ENCODE measurements around the gene STK38L.
"Not testable (repeated sequence)": the region's sequence is repeated elsewhere in the genome, so short reads cannot be mapped to it uniquely, and the experiment has no call there.

Gene STK38L

DNA sequence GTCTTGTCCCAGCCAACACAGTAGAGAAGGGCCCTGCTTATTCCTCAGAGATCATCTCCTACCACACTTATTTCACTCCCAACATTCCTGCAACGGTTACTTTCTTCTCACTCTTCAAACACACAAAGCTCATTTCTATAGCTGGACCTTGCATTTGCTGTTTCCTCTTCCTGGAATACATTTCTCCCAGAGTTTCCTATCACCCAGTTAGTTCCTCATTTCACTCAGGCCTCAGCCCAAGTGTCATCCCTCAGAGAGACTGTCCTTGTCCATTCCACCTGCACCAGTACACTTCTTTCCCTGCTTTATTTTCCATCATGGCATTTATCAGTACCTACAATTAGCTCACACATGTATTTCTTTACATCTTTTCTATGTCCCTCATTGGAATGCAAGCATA, 14.7 kb upstream of the STK38L start:
- peak; percentile 50 to 72 (median 63) for DNase-seq

DNA sequence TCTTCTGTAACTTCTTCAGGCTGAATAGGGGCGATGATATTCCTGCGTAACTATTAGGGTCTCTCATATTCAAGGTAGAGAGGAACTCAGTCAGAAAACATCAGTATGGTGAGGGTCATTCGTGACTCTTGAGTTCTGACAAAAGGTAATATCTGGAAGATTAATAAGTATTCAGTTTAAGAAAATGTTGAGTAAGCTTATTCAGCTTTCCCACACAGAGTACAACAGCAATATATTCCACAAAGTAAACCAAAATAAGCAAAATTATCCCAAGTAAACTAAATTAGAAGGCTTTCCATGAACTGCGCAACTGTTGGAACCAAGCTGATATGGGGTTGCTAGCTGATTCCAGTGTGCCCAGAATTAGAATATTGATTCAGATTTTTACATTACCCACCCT, 12.7 kb upstream of the STK38L start:
- DNase-seq: not testable (repeated sequence)

GRCh38 chr12:27233814-27234213, 10.3 kb upstream of the STK38L start:
- DNase-seq: no peak

GRCh38 chr12:27236498-27236897, 7.6 kb upstream of the STK38L start:
- peak; percentile 77 to 87 (median 83) for DNase-seq

DNA sequence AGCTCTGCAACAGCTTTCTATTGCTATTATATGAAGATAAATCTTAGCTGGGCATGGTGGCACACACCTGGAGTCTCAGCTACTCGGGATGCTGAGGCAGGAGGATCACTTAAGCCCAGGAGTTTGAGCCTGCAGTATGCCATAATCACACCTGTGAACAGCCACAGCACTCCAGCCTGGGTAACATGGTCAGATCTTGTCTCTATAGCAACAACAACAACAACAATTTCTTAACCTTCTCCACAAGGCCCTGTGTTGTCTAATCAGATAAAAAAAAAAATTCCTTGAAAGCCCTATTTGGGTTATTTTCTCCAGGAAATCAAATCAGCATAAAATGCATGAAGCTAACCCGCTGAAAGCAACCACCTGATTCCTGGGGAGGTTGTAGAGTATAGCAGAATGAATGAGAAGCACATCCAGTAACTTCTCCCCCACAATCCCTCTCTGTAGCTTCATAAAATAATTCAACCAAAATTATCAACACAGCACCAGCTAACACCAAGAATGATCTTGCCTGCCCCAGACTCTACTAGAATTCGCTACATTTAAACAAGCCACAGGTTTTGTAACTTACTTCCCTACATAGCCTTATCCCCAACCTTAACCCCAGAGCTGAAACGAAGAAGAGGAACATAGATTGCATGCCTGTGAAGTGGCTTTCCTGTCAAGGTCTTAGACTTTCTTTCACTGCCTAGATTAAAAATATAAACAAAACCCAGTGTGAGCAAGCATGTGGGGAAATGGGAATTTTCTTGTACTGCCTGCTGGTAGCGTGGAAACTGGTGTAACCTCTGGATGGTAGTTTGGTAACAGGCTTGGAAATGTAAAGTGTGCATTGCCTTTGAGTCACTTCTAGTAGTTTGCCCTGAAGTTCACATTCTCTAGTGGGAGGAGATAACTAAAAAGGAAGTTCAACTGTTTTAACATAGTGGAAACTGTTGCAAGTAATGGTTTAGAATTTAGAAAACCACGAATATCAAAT, 6.0 kb upstream of the STK38L start:
- peak; percentile 84 to 97 (median 94) for DNase-seq

DNA sequence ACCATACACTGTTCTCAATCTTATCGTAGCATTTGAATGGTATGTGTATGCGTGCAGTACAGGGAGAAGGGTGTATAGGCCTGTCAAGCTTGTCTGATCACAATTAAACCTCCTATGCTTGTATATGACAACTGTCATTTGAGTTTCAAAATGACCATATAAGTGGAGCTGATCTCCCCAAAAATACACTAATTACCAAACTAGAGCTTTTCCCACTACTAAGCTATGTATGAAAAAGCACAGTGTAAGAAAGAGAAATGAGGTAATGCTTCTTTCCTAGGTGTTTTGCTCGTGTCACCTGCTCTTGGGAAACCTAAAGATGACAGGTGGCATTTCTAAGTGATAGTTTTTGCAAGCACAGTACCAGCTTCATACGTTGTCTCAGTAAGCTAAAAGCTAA, 1.1 kb upstream of the STK38L start:
- DNase-seq: no peak

DNA sequence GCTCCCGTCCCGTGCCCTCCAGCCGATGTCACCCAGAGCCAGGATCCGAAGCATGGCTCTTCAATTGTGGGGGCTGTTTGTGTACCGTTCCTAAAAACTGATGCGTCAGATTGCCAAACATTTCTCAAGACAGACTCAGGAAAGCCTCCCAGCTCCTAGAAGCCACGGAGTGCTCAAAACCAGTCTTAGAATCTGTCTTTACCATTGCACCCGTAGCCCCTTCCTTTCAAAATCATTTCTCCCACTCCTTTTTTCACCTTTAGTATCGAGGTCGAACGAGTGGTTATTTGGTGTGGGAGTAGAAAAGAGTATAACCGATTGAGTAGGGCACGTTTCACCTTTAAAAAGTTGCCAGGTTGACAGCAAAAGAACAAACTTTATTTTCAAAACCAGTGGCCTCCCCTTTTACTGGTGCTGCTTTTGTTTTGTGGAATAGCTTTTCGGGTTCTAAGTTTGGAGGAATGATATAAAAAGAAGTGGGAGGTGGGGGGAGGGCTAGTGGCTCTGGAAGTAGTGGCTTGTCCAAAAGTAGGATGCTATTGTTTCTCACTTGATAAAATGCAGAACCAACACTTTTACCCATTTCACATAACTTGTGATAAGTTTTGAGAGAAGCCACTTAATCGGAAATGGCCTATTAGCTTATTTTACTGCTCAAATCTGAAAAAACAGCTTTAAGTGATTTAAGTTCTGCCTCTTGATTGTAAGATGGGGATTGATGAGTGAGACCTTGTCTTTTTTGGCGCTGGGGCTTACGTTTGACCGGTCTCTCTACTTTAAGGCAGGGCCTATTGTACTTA, 803 bp downstream of the STK38L start:
- peak in 1 of 3 donors; percentile 61 for DNase-seq

DNA sequence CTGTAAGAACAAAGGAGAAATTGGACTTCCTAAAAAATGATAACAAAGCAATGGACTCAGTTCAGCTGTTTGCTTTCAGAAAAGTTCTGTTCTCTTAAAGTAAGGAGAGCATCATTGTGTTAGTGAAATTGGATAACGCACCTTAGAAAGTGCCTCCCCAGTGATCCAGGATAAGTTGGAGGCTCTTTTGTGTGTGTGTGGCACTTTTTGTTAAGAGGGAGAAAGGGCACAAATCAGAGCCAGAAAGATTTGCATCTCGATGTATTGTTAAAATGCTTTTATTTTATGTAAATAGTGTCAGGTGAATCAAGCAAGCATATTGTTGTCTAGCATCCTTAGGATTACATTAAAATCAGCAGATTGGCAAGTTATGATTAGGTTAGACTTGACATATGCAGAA, 2.1 kb downstream of the STK38L start:
- no peak for DNase-seq

- peak in 1 of 3 donors; percentile 35 for DNase-seq
Observed at GRCh38 chr12:27246774-27247173, 2.7 kb downstream of the STK38L start.

DNA sequence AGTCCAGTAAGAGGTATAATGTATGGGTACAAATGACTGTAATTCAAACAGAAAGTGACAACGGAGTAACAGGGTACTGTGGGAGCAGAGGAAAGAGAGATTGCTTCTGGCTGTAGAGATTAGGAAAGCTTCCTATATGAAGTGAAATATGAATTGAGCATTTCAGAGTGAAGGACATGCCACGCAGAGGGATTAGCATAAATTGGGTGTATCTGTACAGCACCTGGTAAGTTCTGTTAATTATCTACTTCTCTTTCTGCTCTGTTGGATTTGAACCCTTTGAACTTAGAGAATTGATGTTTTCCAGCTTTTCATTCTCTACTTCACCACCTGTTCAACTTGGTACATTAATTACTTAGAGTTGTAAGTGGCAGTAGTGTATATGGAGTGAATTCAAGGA, 8.8 kb downstream of the STK38L start:
- DNase-seq: no peak

- no peak for DNase-seq
Observed at GRCh38 chr12:27253347-27253746, 9.3 kb downstream of the STK38L start.

- peak; percentile 65 to 75 (median 71) for DNase-seq
Observed at GRCh38 chr12:27255806-27256205, 11.7 kb downstream of the STK38L start.

GRCh38 chr12:27257104-27257843, 13.2 kb downstream of the STK38L start:
- DNase-seq: no peak

DNA sequence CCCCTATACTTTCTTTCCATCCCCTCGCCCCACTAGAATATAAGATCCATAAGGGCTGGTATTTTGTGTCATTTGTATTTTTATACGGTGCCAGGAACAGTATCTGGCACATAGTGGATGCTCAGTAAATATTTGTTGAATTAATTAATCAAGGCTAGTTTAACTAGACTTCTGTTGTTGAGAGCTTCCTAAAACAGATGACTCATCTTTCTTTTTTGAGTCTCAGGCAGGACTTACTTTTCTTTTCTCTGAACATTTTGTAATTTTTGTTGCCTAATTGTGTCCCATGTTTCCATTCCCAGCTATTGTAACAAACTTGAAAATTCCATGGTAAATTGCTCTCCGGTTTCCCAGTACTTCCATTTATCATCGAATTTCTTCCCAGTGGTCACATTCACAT, 16.7 kb downstream of the STK38L start:
- peak; percentile 24 to 57 (median 53) for DNase-seq

DNA sequence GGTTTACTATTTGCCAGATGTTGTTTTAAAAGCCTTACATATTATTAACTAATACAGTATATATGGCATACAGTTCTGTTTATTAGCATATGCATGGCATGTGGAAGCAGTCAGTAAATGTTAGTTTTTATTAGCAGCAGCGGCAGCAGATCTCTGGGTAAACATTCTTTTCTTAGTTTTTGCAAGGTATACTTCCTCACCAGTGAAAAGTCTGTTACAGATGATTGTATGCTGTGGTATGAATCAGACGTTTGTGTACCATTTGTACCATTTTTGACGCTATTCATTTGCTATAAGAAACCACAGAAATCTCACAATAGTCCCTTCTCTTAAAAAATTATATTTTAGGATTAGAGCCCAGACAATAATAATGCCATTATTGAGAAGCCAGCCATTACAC, 17.8 kb downstream of the STK38L start:
- no peak for DNase-seq

DNA sequence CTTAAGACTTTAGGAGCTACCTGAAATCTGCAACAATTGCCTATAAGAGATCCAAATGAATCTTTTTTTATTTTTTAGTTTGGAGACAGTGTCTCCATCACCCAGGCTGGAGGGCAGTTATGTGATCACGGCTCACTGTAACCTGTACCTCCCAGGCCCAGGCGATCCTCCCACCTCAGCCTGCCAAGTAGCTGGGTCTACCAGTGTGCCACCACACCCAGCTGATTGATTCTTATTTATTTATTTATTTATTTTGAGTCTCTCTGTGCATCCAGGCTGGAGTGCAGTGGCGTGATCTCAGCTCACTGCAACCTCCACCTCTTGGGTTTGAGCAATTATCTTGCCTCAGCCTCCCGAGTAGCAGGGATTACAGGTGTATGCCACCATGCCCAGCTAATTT, 26.1 kb downstream of the STK38L start:
- DNase-seq: no peak

- peak in 2 of 3 donors; percentile 35 to 46 for DNase-seq
Observed at GRCh38 chr12:27271206-27271605, 27.1 kb downstream of the STK38L start.

GRCh38 chr12:27272373-27273028, 28.4 kb downstream of the STK38L start:
- DNase-seq: no peak

GRCh38 chr12:27273114-27273513, 29.0 kb downstream of the STK38L start:
- no peak for DNase-seq

GRCh38 chr12:27274706-27275105, 30.6 kb downstream of the STK38L start:
- no peak for DNase-seq

DNA sequence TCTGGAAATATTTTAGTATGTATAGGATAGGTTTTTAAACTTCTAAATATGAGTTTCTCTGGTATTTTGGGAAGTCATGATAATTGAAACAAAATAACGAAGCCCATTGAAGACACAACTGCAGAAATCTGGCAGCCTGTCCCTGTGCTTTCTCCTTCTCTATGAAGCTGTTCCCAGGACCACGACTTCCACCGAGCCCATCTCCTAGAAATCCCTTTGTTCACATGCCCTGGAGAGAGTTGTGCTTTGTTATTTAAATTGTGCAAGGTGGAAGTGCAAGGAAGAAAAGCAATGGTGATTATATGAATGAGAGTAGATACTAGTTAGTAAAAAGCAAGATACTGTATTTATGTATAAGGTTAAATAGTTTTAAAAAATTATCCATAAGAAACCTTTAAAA, 32.2 kb downstream of the STK38L start:
- DNase-seq: no peak

GRCh38 chr12:27277846-27278260, 33.8 kb downstream of the STK38L start:
- DNase-seq: peak; percentile 88 to 97 (median 90)
